GM23248 (cell line): Measurements from ENCODE around the gene DARS2. TPM values are rescaled to one million over a fixed set of nuclear protein-coding genes. Genes with fewer than 3 reads are reported as not detected.

Experiments
- DNase-seq: peaks from one replicate; pipeline ENCODE4 v3.0.0-alpha.2; 2015
- H2AFZ ChIP-seq: fragments of 200-600 bp; sonication (generic); 2 replicates; pipeline ENCODE4 v1.6.1; 2016; ENCODE audit warnings: antibody characterized with exemption
- H3F3A ChIP-seq: fragments of 200-600 bp; sonication (generic); 2 replicates; pipeline ENCODE4 v1.6.1; 2016; ENCODE audit warnings: mild to moderate bottlenecking, antibody characterized with exemption, mixed run types; ENCODE audit not compliant: insufficient read depth
- H3K27ac ChIP-seq: fragments of 200-600 bp; sonication (generic); 2 replicates; pipeline ENCODE4 v1.5.1; 2016; ENCODE audit warnings: mild to moderate bottlenecking
- H3K27me3 ChIP-seq: fragments of 200-600 bp; sonication (generic); replicated peaks from 2 replicates; pipeline ENCODE4 v1.6.1; 2016; ENCODE audit warnings: mild to moderate bottlenecking; ENCODE audit not compliant: insufficient read depth
- H3K36me3 ChIP-seq: fragments of 200-600 bp; sonication (generic); 2 replicates; pipeline ENCODE4 v1.6.1; 2016; ENCODE audit warnings: low read depth, mild to moderate bottlenecking
- H3K4me1 ChIP-seq: fragments of 200-600 bp; sonication (generic); 2 replicates; pipeline ENCODE4 v1.6.1; 2016; ENCODE audit warnings: mild to moderate bottlenecking; ENCODE audit not compliant: insufficient read depth
- H3K4me2 ChIP-seq: fragments of 200-600 bp; sonication (generic); one replicate; pipeline ENCODE4 v1.6.1; 2016; ENCODE audit warnings: mild to moderate bottlenecking; ENCODE audit not compliant: unreplicated experiment
- H3K4me3 ChIP-seq: fragments of 200-600 bp; sonication (generic); 2 replicates; pipeline ENCODE4 v1.5.1; 2016; ENCODE audit warnings: mild to moderate bottlenecking
- H3K79me2 ChIP-seq: fragments of 200-600 bp; sonication (generic); 2 replicates; pipeline ENCODE4 v1.6.1; 2016; ENCODE audit warnings: mild to moderate bottlenecking; ENCODE audit not compliant: insufficient read depth
- H3K9ac ChIP-seq: fragments of 200-600 bp; sonication (generic); 2 replicates; pipeline ENCODE4 v1.6.1; 2016; ENCODE audit warnings: mild to moderate bottlenecking
- H3K9me2 ChIP-seq: fragments of 200-600 bp; sonication (generic); 2 replicates; pipeline ENCODE4 v1.6.1; 2016; ENCODE audit warnings: mixed run types, mild to moderate bottlenecking, moderate library complexity; ENCODE audit not compliant: insufficient read depth
- H3K9me3 ChIP-seq: fragments of 200-600 bp; sonication (generic); one replicate; pipeline ENCODE4 v1.6.1; 2017; ENCODE audit warnings: low read depth
- H4K20me1 ChIP-seq: fragments of 200-600 bp; sonication (generic); 2 replicates; pipeline ENCODE4 v1.6.0; 2016; ENCODE audit not compliant: insufficient read depth
- EZH2 ChIP-seq: fragments of 200-600 bp; sonication (generic); IDR thresholded peaks from 2 replicates; pipeline ENCODE4 v1.6.1; 2018; ENCODE audit warnings: antibody characterized with exemption, mild to moderate bottlenecking; ENCODE audit not compliant: insufficient read depth, poor library complexity, severe bottlenecking
- EZH2phosphoT487 ChIP-seq: fragments of 200-600 bp; sonication (generic); IDR thresholded peaks from 2 replicates; pipeline ENCODE4 v1.6.1; 2018; ENCODE audit warnings: antibody characterized with exemption, moderate library complexity, mild to moderate bottlenecking, low read depth; ENCODE audit not compliant: insufficient read depth
- WGBS, 2 experiments: methylation state at CpG; one replicate each; pipeline ENCODE4 v1.1.6; 2015 to 2017; ENCODE audit warnings: low lambda C conversion rate in 2 of 2, low coverage in 1 of 2; ENCODE audit errors: missing lambda C conversion rate in 2 of 2; 5-methylcytosine and 5-hydroxymethylcytosine counted together
- in situ Hi-C: fragments of 300-500 bp; cut with MboI; formaldehyde crosslinking; loops from 2 replicates; pipeline ENCODE4 v1.15.0; 2020
- polyA plus RNA-seq: library from polyadenylated mRNA; unstranded; fragments of >200 nt; fragmentation: Nextera tagmentation; extraction: Ambion mirVana; gene quantifications from 2 replicates; pipeline ENCODE4 v1.2.1, GENCODE V29; 2016
- total RNA-seq: library from RNA; depleted of rRNA; stranded (reverse); fragments of >200 nt; shearing (Covaris generic); gene quantifications from 2 replicates; pipeline ENCODE4 v1.2.3, GENCODE V29; 2014

Gene DARS2
- total and polyA plus RNA-seq, 2 experiments from 2014 or later = 11.0 to 14.5 TPM

GRCh38 chr1:173886746-173887611 is 62.5 kb downstream of the DARS2 start:
- Histone ChIP-seq H3K36me3 (peaks cover 11% of the 10 kb centered on the region; the same call in 1 of the 2 replicates), H2AFZ (no peak overlapping the region), H3K4me1 (no peaks in the 10 kb centered on the region), H3K4me3 (no peak overlapping the region), H3K9me3 (no peaks in the 10 kb centered on the region), H3K79me2 (peaks cover 7% of the 10 kb centered on the region; the same call in 1 of the 2 replicates), H3K4me2 (no peak overlapping the region), H3K27ac (no peak overlapping the region), H3K27me3 (no peaks in the 10 kb centered on the region), H3K9me2 (no peaks in the 10 kb centered on the region), H3K9ac (no peak overlapping the region), H4K20me1 (no peaks in the 10 kb centered on the region; the same call in 1 of the 2 replicates), H3F3A (no peaks in the 10 kb centered on the region)
- no peak for DNase-seq
- 98% methylated on average over 4 of the region's 4 CpGs for WGBS, 2 experiments
- in situ Hi-C loops = no loop called here
- TF ChIP-seq EZH2phosphoT487 (no peak), EZH2 (no peak)

- no peak overlapping the region for H3K27ac ChIP-seq
- DNase-seq = no peak
- TF ChIP-seq EZH2phosphoT487 (no peak), EZH2 (no peak)
- H3K9me2 ChIP-seq = no peaks in the 10 kb centered on the region
- WGBS, 2 experiments = 96 to 99% methylated on average over 2 of the region's 2 CpGs
- no peaks in the 10 kb centered on the region for H3K9me3 ChIP-seq
- no peaks in the 10 kb centered on the region; the same call in 1 of the 2 replicates for H4K20me1 ChIP-seq
- no peak overlapping the region for H3K9ac ChIP-seq
- H3K4me3 ChIP-seq = no peak overlapping the region
- peaks cover 11% of the 10 kb centered on the region; the same call in 1 of the 2 replicates for H3K36me3 ChIP-seq
- no peak overlapping the region for H3K4me2 ChIP-seq
- H2AFZ ChIP-seq = no peak overlapping the region
- H3K4me1 ChIP-seq = no peaks in the 10 kb centered on the region
- in situ Hi-C loops = no loop called here
- H3K79me2 ChIP-seq = peaks cover 7% of the 10 kb centered on the region; the same call in 1 of the 2 replicates
- H3K27me3 ChIP-seq = no peaks in the 10 kb centered on the region
- no peaks in the 10 kb centered on the region for H3F3A ChIP-seq
These were observed 63.2 kb downstream of the DARS2 start for GRCh38 chr1:173887627-173888026.

GRCh38 chr1:173888749-173889148 is 64.3 kb downstream of the DARS2 start:
- H3K9me2 ChIP-seq = no peaks in the 10 kb centered on the region
- H3K79me2 ChIP-seq = peaks cover 7% of the 10 kb centered on the region; the same call in 1 of the 2 replicates
- no peak overlapping the region for H3K9ac ChIP-seq
- no peaks in the 10 kb centered on the region for H3F3A ChIP-seq
- TF ChIP-seq EZH2 (no peak), EZH2phosphoT487 (no peak)
- no peaks in the 10 kb centered on the region for H3K27me3 ChIP-seq
- H3K36me3 ChIP-seq = peaks cover 11% of the 10 kb centered on the region; the same call in 1 of the 2 replicates
- H4K20me1 ChIP-seq = no peaks in the 10 kb centered on the region; the same call in 1 of the 2 replicates
- DNase-seq = no peak
- in situ Hi-C loops = no loop called here
- H3K9me3 ChIP-seq = no peaks in the 10 kb centered on the region
- H2AFZ ChIP-seq = no peak overlapping the region
- H3K4me2 ChIP-seq = no peak overlapping the region
- H3K27ac ChIP-seq = no peak overlapping the region
- H3K4me3 ChIP-seq = no peak overlapping the region
- H3K4me1 ChIP-seq = no peaks in the 10 kb centered on the region

GRCh38 chr1:173889885-173890284 is 65.4 kb downstream of the DARS2 start:
- H2AFZ ChIP-seq = no peak overlapping the region
- H4K20me1 ChIP-seq = no peaks in the 10 kb centered on the region; the same call in 1 of the 2 replicates
- TF ChIP-seq EZH2phosphoT487 (no peak), EZH2 (no peak)
- H3K9ac ChIP-seq = no peak overlapping the region
- H3F3A ChIP-seq = no peaks in the 10 kb centered on the region
- DNase-seq = no peak
- H3K4me2 ChIP-seq = no peak overlapping the region
- WGBS, 2 experiments = 77 to 85% methylated on average over 2 of the region's 2 CpGs
- H3K9me3 ChIP-seq = no peaks in the 10 kb centered on the region
- H3K27me3 ChIP-seq = no peaks in the 10 kb centered on the region
- H3K4me1 ChIP-seq = no peaks in the 10 kb centered on the region
- no peaks in the 10 kb centered on the region for H3K9me2 ChIP-seq
- in situ Hi-C loops = no loop called here
- H3K79me2 ChIP-seq = peaks cover 7% of the 10 kb centered on the region; the same call in 1 of the 2 replicates
- H3K27ac ChIP-seq = no peak overlapping the region
- H3K4me3 ChIP-seq = no peak overlapping the region
- peaks cover 11% of the 10 kb centered on the region; the same call in 1 of the 2 replicates for H3K36me3 ChIP-seq
